Activated gamma-delta T cell (primary cell): ENCODE measurements around the gene CRYZL1.

ENCODE experiments used
- DNase-seq: peaks from one replicate; lab custom pipeline; 2025; lab: John Stamatoyannopoulos, UW

The CRYZL1 gene

DNA sequence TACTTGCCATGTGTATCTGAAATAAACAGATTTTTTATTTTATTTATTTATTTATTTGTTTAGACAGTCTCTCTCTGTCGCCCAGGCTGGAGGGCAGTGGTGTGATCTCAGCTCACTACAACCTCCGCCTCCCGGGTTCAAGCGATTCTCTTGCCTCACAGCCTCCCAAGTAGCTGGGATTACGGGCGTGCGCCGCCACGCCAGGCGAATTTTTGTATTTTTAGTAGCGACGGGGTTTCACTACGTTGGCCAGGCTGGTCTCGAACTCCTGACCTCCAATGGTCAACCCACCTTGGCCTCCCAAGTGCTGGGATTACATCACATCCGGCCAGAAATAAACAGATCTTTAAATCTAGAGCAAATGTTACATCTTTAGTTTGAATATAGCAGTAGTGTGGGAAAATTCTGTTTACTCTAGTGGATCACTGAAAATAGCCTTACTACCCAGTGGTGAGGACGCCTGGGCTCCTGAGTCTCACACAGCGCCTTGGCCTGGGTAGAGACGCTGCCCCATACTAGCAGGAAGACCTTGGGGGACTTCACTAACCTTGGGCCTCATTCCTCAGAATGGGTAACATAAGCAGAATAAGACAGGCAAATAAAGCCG lies 100.3 kb downstream of the CRYZL1 start:
- DNase-seq = no peak

- DNase-seq = no peak
These were observed 100.8 kb downstream of the CRYZL1 start for GRCh38 chr21:33540711-33541104.

GRCh38 chr21:33539616-33540015 lies 101.9 kb downstream of the CRYZL1 start:
- no peak for DNase-seq
